K562 (cell line): ENCODE results near the gene TNIK. TPM values are rescaled to one million over a fixed set of nuclear protein-coding genes. Genes with fewer than 3 reads are reported as not detected.

Source experiments
- ATAC-seq: fragments of 200-7000 bp; cut with Tn5 transposase; 3 replicates; pipeline ENCODE4 v1.9.1; 2020; ENCODE audit warnings: moderate library complexity
- BruUV-seq: library from RNA; stranded (reverse); fragments of 400-500 nt; replicated peaks from 2 replicates; lab custom pipeline; 2021; lab: Mats Ljungman, UMichigan
- CTCF ChIA-PET: fragments of 300-600 bp; formaldehyde crosslinking; extraction: SDS; loops from one replicate; lab custom pipeline; 2021; ENCODE audit warnings: low intra/inter-chr PET ratio; lab: Yijun Ruan, JAX
- POLR2A ChIA-PET: fragments of 300-600, 350-650 bp; sonication (Branson Sonifier 250); formaldehyde crosslinking; extraction: SDS; loops from one replicate; lab custom pipeline; 2021; ENCODE audit warnings: antibody characterized with exemption, inconsistent platforms; lab: Yijun Ruan, JAX
- DNase-seq, 4 experiments: peaks; one replicate each; pipeline versions ENCODE4 v3.0.0 to v3.0.0-alpha.2; 2011 to 2018; ENCODE audit warnings: low spot score in 3 of 4, mixed read lengths in 3 of 4; ENCODE audit errors: extremely low read depth in 1 of 4
- FAIRE-seq: peaks from 2 replicates; lab custom pipeline; 2011; peaks lifted over from hg19 to GRCh38; lab: Jason Lieb, UNC
- H2AFZ ChIP-seq: 2 replicates; pipeline ENCODE4 v1.6.0; 2011; ENCODE audit warnings: low read depth, low read length, control low read depth, inconsistent platforms
- H3K27ac ChIP-seq: fragments of 200-600 bp; 3 replicates; pipeline ENCODE4 v1.8.0; 2011; ENCODE audit warnings: low read depth, mild to moderate bottlenecking, control low read depth, inconsistent platforms, low read length, moderate library complexity, mixed read lengths; ENCODE audit errors: extremely low read depth
- H3K27me3 ChIP-seq, 2 experiments: fragments of 300-600 bp in 1 of 2; 2 replicates in 1 of 2; 3 replicates in 1 of 2; pipeline versions ENCODE4 v1.6.0 to v1.8.0; 2011; ENCODE audit warnings: inconsistent platforms in 2 of 2, low read length in 2 of 2, mild to moderate bottlenecking in 1 of 2, mixed read lengths in 1 of 2, moderate library complexity in 1 of 2; ENCODE audit not compliant: control insufficient read depth in 2 of 2, insufficient read depth in 2 of 2
- H3K36me3 ChIP-seq: fragments of 300-600 bp; 3 replicates; pipeline ENCODE4 v1.8.0; 2011; ENCODE audit warnings: mild to moderate bottlenecking, low read length, inconsistent platforms; ENCODE audit not compliant: control insufficient read depth, insufficient read depth
- H3K4me1 ChIP-seq, 2 experiments: fragments of 200-600 bp in 1 of 2; replicated peaks in 1 of 2; 2 replicates in 1 of 2; 3 replicates in 1 of 2; pipeline versions ENCODE4 v1.5.1 to v1.8.0; 2011; ENCODE audit warnings: inconsistent platforms in 2 of 2, low read length in 2 of 2, mild to moderate bottlenecking in 1 of 2, mixed read lengths in 1 of 2, moderate library complexity in 1 of 2; ENCODE audit not compliant: control insufficient read depth in 2 of 2, insufficient read depth in 2 of 2
- H3K4me2 ChIP-seq: 2 replicates; pipeline ENCODE4 v1.6.1; 2011; ENCODE audit warnings: low read length, control low read depth, inconsistent platforms, mixed read lengths; ENCODE audit not compliant: insufficient read depth
- H3K4me3 ChIP-seq: fragments of 200-600 bp; sonication (generic), shearing (Covaris generic); 2 replicates; pipeline ENCODE4 v1.5.1; 2016; ENCODE audit warnings: control low read depth, inconsistent platforms
- H3K79me2 ChIP-seq: fragments of 200-600 bp; 3 replicates; pipeline ENCODE4 v1.8.0; 2011; ENCODE audit warnings: low read length, inconsistent platforms; ENCODE audit not compliant: control insufficient read depth, insufficient read depth
- H3K9ac ChIP-seq, 2 experiments: 2 replicates each; pipeline versions ENCODE4 v1.6.0 to v1.6.1; 2011; ENCODE audit warnings: low read depth in 2 of 2, low read length in 2 of 2, control low read depth in 1 of 2, inconsistent platforms in 1 of 2, mild to moderate bottlenecking in 1 of 2, mixed read lengths in 1 of 2; ENCODE audit not compliant: insufficient read depth in 1 of 2
- H3K9me1 ChIP-seq: one replicate; pipeline ENCODE4 v1.6.0; 2011; ENCODE audit warnings: inconsistent platforms, mild to moderate bottlenecking, low read length, moderate library complexity; ENCODE audit not compliant: control insufficient read depth, insufficient read depth
- H3K9me3 ChIP-seq: replicated peaks from 2 replicates; pipeline ENCODE4 v1.5.1; 2011; ENCODE audit warnings: low read depth, low read length, inconsistent platforms; ENCODE audit not compliant: control insufficient read depth, insufficient read depth
- H4K20me1 ChIP-seq: replicated peaks from 2 replicates; pipeline ENCODE4 v1.6.1; 2011; ENCODE audit warnings: low read length, inconsistent platforms, mixed read lengths; ENCODE audit not compliant: control insufficient read depth, insufficient read depth
- ASH1L ChIP-seq: fragments of 450-650 bp; IDR thresholded peaks from 2 replicates; pipeline ENCODE4 v1.6.1; 2018; ENCODE audit warnings: borderline replicate concordance, mild to moderate bottlenecking, low read depth; ENCODE audit not compliant: partially characterized antibody
- BCOR ChIP-seq: fragments of 450-650 bp; IDR thresholded peaks from 2 replicates; pipeline ENCODE4 v1.6.1; 2016
- CEBPG ChIP-seq, 3 experiments: fragments of 200-800 bp in 1 of 3; sonication (Bioruptor generic) in 1 of 3; sonication (generic) in 1 of 3; formaldehyde crosslinking in 1 of 3; IDR thresholded peaks in 2 of 3; conservative IDR thresholded peaks in 1 of 3; 2 replicates each; pipeline versions ENCODE4 v1.6.1 to v1.8.0; 2016 to 2022; ENCODE audit warnings: missing compliant biosample characterization in 2 of 3, missing genetic modification characterization in 2 of 3, mild to moderate bottlenecking in 1 of 3, missing genetic modification reagents in 1 of 3
- CREM ChIP-seq: IDR thresholded peaks from 2 replicates; pipeline ENCODE4 v1.6.1; 2014; ENCODE audit warnings: antibody characterized with exemption, low read depth
- FOSL1 ChIP-seq: fragments of 200-800 bp; sonication (Bioruptor generic); conservative IDR thresholded peaks from 2 replicates; pipeline ENCODE4 v1.6.1; 2016; ENCODE audit warnings: missing genetic modification characterization, missing compliant biosample characterization
- GATA2 ChIP-seq: sonication (generic); formaldehyde crosslinking; IDR thresholded peaks from 2 replicates; pipeline ENCODE4 v1.4.0; 2020; ENCODE audit warnings: mild to moderate bottlenecking, missing genetic modification reagents
- HDAC8 ChIP-seq: fragments of 450-650 bp; IDR thresholded peaks from 2 replicates; pipeline ENCODE4 v1.6.1; 2016; ENCODE audit warnings: mild to moderate bottlenecking, missing genetic modification characterization, moderate library complexity, missing compliant biosample characterization
- POLR3G ChIP-seq: IDR thresholded peaks from 2 replicates; pipeline ENCODE4 v1.6.1; 2011; ENCODE audit not compliant: insufficient read length, insufficient replicate concordance; ENCODE audit errors: extremely low read depth
- RBBP5 ChIP-seq: fragments of 200-600 bp; sonication (generic); IDR thresholded peaks from 2 replicates; pipeline ENCODE4 v1.6.1; 2012; ENCODE audit warnings: borderline replicate concordance, mild to moderate bottlenecking, low read length, control low read depth, inconsistent platforms; ENCODE audit not compliant: insufficient read depth, poor library complexity, severe bottlenecking
- RBM25 ChIP-seq: fragments of 200-400 bp; formaldehyde crosslinking; IDR thresholded peaks from 2 replicates; pipeline ENCODE4 v1.6.1; 2018; ENCODE audit warnings: low read length, low read depth, moderate library complexity; ENCODE audit not compliant: severe bottlenecking
- RCOR1 ChIP-seq, 2 experiments: IDR thresholded peaks; 2 replicates each; pipeline ENCODE4 v1.6.1; 2012; ENCODE audit warnings: low read depth in 2 of 2, low read length in 2 of 2, borderline replicate concordance in 1 of 2, improper control_type of control experiment in 1 of 2
- SRSF7 ChIP-seq: fragments of 200-400 bp; formaldehyde crosslinking; optimal IDR thresholded peaks from 2 replicates; pipeline ENCODE3; 2017; ENCODE audit warnings: mild to moderate bottlenecking, low read depth, low read length
- STAT5A ChIP-seq: IDR thresholded peaks from 2 replicates; pipeline ENCODE4 v1.6.1; 2012; ENCODE audit warnings: low read length, inconsistent platforms, borderline replicate concordance
- ZBTB7A ChIP-seq: IDR thresholded peaks from 2 replicates; pipeline ENCODE4 v1.6.1; 2011; ENCODE audit warnings: low read depth, mild to moderate bottlenecking, low read length, moderate library complexity, borderline replicate concordance; ENCODE audit not compliant: control insufficient read depth
- ZC3H11A ChIP-seq: IDR thresholded peaks from 2 replicates; pipeline ENCODE4 v1.6.1; 2012; ENCODE audit warnings: low read depth, low read length, improper control_type of control experiment
- ZNF12 ChIP-seq: sonication (generic); formaldehyde crosslinking; IDR thresholded peaks from 2 replicates; pipeline ENCODE4 v1.4.0; 2020; ENCODE audit warnings: mild to moderate bottlenecking, missing genetic modification reagents
- WGBS: fragments of 100-300 bp; shearing (Covaris generic); methylation state at CpG from one replicate; pipeline ENCODE4 v1.1.6; 2016; ENCODE audit warnings: low coverage, mixed read lengths; ENCODE audit not compliant: insufficient coverage; ENCODE audit errors: missing lambda C conversion rate; 5-methylcytosine and 5-hydroxymethylcytosine counted together
- in situ Hi-C: fragments of 300-500 bp; cut with MboI; formaldehyde crosslinking; loops from 4 replicates; pipeline ENCODE4 v1.15.0; 2018; ENCODE audit warnings: inconsistent platforms, mixed read lengths
- intact Hi-C: fragments of 100-400 bp; cut with micrococcal nuclease; formaldehyde crosslinking; loops from 2 replicates; pipeline ENCODE4 v1.14.2; 2022
- polyA plus RNA-seq, 8 experiments: library from polyadenylated mRNA; depleted of rRNA in 4 of 8; stranded (reverse) in 5 of 8; unstranded in 3 of 8; fragments of >200 nt; fragmentation: Nextera tagmentation in 2 of 8; fragmentation: Illumina TruSeq in 1 of 8; extraction: Ambion mirVana in 2 of 8; extraction: Trizol in 1 of 8; gene quantifications; 2 replicates each; pipeline versions ENCODE4 v1.2.1 to v1.2.3, GENCODE V29; 2011 to 2014; ENCODE audit warnings: inconsistent platforms in 1 of 8, missing spikeins in 1 of 8
- total RNA-seq, 7 experiments: library from RNA; depleted of rRNA in 6 of 7; stranded (reverse); fragments of >200 nt in 6 of 7; fragmentation: Illumina TruSeq in 2 of 7; extraction: Trizol in 2 of 7; gene quantifications; 2 replicates each; pipeline versions ENCODE4 v1.2.1 to v1.2.3, GENCODE V29; 2011 to 2021; ENCODE audit warnings: low replicate concordance in 1 of 7
- TF ChIP-seq, protein P1 (sequence below): fragments of 250-450 bp; sonication (Bioruptor Pico); IDR thresholded peaks from 2 replicates; pipeline ENCODE4 v1.5.1; 2021; ENCODE audit warnings: mild to moderate bottlenecking
- TF ChIP-seq, protein P2 (sequence below), 2 experiments: fragments of 450-650 bp in 1 of 2; sonication (generic) in 1 of 2; formaldehyde crosslinking in 1 of 2; IDR thresholded peaks in 1 of 2; conservative IDR thresholded peaks in 1 of 2; 2 replicates each; pipeline versions ENCODE4 v1.6.1 to v1.8.1; 2016 to 2023; ENCODE audit warnings: mild to moderate bottlenecking in 2 of 2, moderate library complexity in 2 of 2, inconsistent platforms in 1 of 2, missing genetic modification reagents in 1 of 2

Gene TNIK
- total and polyA plus RNA-seq, 9 of the 15 experiments (the other 6 are each of a cell fraction or from before 2014, with no cell fraction given), result 6.6 to 39.0 (median 24.7) TPM

DNA sequence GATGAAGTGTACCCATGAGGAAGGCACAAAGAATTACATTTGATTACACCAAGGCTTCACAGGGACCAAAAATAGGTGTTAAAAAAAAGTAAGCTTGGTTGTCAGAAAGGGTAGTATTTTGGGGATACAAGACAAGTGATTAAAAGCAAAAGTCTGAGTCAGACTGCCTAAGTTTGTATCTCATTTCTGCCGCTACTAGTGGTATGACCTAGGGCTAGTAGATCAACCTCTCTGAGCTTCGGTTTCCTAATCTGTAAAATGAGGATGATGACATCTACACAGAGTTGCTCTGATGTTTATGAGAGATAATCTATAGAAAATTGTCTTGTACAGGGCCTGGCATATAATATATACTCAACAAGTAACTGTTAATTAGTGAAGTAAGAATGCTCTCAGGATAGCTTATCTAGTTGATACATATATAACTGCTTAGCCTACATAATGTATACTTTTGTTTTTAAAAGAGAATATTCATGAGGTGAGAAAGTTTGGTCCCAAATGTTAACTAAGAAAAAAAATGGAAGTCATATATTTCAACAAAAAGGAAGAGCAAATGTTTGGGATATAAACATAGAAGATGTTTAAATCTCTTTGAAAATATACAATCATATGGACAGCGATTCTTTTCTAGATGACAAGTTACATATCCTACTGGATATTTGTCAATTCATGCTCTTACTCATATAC, 270.7 kb downstream of the TNIK start:
- no peak for ATAC-seq
- no peak overlapping the region for H2AFZ ChIP-seq
- H3K4me3 ChIP-seq, result no peak overlapping the region
- H3K27ac ChIP-seq, result no peak overlapping the region
- peaks cover 8 to 30% of the 10 kb centered on the region in 2 experiments; a peak in 4 of 5 replicates for H3K4me1 ChIP-seq
- H3K4me2 ChIP-seq, result no peak overlapping the region
- WGBS, result 40% methylated on average over 3 of the region's 3 CpGs
- no peaks in the 10 kb centered on the region for H3K79me2 ChIP-seq
- BruUV-seq, result no TSS peak
- H3K9ac ChIP-seq, result no peak overlapping the region
- in situ Hi-C loops, result loop anchor here (5.0 to 10.0 kb wide), 2 partner anchors 255 to 378 kb away; no protein-coding TSS in a partner anchor
- DNase-seq, result no peak
- no peak for FAIRE-seq
- H3K9me1 ChIP-seq, result no peaks in the 10 kb centered on the region
- no peaks in the 10 kb centered on the region for H4K20me1 ChIP-seq
- H3K27me3 ChIP-seq, result no peaks in the 10 kb centered on the region
- CTCF ChIA-PET, result no interaction called here
- intact Hi-C loops, result loop anchor here (5.0 kb wide), 3 partner anchors 138 to 583 kb away; partner anchors contain the start of gene TNIK
- peaks cover 12% of the 10 kb centered on the region; the same call in 2 of the 3 replicates for H3K36me3 ChIP-seq
- no peaks in the 10 kb centered on the region for H3K9me3 ChIP-seq
- POLR2A ChIA-PET, result no interaction called here
- TF ChIP-seq, protein P1, sequence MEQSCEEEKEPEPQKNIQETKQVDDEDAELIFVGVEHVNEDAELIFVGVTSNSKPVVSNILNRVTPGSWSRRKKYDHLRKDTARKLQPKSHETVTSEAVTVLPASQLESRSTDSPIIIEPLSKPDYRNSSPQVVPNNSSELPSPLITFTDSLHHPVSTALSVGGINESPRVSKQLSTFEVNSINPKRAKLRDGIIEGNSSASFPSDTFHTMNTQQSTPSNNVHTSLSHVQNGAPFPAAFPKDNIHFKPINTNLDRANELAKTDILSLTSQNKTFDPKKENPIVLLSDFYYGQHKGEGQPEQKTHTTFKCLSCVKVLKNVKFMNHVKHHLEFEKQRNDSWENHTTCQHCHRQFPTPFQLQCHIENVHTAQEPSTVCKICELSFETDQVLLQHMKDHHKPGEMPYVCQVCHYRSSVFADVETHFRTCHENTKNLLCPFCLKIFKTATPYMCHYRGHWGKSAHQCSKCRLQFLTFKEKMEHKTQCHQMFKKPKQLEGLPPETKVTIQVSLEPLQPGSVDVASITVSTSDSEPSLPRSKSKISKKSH (CRISPR knock-in tag), result no peak
- TF ChIP-seq POLR3G (no peak), BCOR (no peak), ASH1L (no peak), ZBTB7A (no peak), CEBPG (CRISPR knock-in tag; IDR thresholded peaks at IDR 0.05) (no peak), CEBPG (tag; conservative IDR thresholded peaks at IDR 0.05 in 1 of 2, IDR thresholded peaks at IDR 0.05 in 1 of 2) (peak in 1 of 2 experiments; percentile 65; a peak in 1 of 4 replicates), GATA2 (CRISPR knock-in tag) (no peak), RCOR1 (IDR thresholded peaks at IDR 0.05; ENCODE audit: borderline replicate concordance in 1 of 2, low read depth in 2 of 2, low read length in 2 of 2) (no peak), STAT5A (no peak), ZNF12 (CRISPR knock-in tag) (no peak), RBM25 (no peak), SRSF7 (no peak), CREM (no peak), ZC3H11A (no peak), RBBP5 (no peak), HDAC8 (tag) (no peak), FOSL1 (tag) (0 out of 2 replicates have a peak, but pooled peaks have one; percentile 44)
- TF ChIP-seq, protein P2, sequence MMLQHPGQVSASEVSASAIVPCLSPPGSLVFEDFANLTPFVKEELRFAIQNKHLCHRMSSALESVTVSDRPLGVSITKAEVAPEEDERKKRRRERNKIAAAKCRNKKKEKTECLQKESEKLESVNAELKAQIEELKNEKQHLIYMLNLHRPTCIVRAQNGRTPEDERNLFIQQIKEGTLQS (IDR thresholded peaks at IDR 0.05), result peak; percentile 26; the same call in 1 of the 2 replicates
- TF ChIP-seq, protein P2 (CRISPR knock-in tag; conservative IDR thresholded peaks at IDR 0.05), result no peak
